AG08395 (cell line): ENCODE data around the gene ATXN7L1.
A peak's percentile ranks its signal among the peaks of the same experiment; 100 is the strongest.

Experiments
- DNase-seq: peaks from one replicate; pipeline ENCODE4 v3.0.0; 2012; ENCODE audit warnings: mixed read lengths, low spot score

Gene ATXN7L1

DNA sequence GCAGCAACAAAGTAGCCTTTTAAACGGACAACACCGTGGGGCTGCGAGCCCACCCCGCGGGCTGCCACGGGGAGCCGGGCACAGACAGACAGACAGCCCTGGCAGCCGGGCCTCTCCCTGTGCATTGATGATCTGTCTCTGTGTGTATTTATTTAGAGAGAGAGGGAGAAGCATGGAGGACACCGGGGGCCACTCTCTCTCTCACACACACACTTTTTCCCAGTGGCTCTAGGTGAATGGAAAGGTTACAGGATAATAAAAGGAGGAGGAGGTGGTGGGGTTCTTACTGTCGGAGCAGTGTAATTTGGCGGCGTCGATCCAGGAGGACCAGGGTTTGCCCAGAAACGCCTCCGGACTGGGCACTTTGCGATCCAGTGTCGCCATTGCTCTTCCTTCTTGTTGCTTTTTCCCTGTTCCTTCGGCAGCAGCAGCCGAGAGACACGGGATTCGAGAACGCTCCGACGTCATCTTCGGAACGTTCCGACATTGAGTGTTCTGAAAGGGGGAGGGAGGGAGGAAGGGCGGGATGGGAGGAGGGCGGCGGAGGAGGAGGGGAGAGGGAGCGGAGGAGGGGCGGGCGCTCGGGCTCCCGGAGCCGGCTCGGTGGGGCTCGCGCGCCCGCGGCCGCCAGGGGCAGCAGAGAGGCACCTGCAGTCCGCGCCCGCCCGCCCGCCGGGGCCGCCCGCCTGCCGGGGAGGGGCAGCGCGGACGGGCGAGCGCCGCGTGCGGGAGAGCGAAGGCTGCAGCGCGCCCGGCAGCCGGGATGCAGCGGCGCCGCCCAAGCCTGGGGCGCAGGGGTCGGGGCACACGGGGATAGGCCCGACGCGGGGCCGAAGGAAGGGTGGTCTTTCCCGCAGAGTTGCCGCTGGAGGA is at the start of gene ATXN7L1:
ATXN7L1 (minus strand) TSS at position 509 of the 873 bp plus-strand sequence; CDS start at position 468, 41 bp downstream.
- peak; percentile 92 for DNase-seq

GRCh38 chr7:105926131-105926530 is 49.7 kb upstream of the ATXN7L1 start:
- no peak for DNase-seq

- no peak for DNase-seq
These were observed 48.5 kb upstream of the ATXN7L1 start for GRCh38 chr7:105924945-105925344.

DNA sequence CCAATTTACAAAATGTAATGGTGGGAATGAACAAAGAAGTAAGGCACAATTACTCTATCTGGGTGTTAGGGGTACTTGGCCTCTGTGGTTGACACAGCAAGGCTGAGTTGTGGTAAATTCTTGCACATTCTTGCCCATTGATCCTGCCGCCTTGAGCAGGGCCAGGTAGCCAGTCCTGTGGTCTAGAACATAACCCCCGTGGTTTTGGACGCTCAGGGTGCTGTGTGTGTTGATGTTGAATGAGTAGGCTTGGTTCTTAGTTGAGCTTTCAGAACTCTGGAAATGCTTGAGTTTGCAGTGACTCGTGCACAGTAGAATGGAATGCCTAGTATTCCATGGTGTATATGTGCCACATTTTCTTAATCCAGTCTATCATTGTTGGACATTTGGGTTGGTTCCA is 44.4 kb upstream of the ATXN7L1 start:
- no peak for DNase-seq

- no peak for DNase-seq
These were observed 41.3 kb upstream of the ATXN7L1 start for GRCh38 chr7:105917659-105918058.

GRCh38 chr7:105916603-105917002 is 40.2 kb upstream of the ATXN7L1 start:
- peak; percentile 84 for DNase-seq

DNA sequence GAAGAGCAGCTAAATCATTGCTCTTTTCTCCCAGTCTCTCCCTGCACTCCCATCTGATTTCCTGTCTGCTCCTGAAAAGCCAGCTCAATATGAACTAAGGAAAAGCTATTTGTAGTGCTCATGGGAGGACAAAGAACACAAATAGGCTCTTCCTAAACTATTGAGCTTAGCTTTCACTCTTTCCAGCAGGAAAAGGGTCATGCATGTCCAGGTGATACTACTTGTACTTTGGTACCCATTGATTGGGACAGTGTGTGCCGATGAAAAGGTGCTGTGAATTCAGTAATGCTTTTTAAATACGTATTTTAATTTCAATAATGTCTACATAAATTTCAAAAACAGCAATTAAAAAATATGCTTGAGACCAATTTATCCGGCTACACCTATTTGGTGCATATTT is 37.5 kb upstream of the ATXN7L1 start:
- no peak for DNase-seq

- DNase-seq = no peak
These were observed 35.7 kb upstream of the ATXN7L1 start for GRCh38 chr7:105911961-105912575.

DNA sequence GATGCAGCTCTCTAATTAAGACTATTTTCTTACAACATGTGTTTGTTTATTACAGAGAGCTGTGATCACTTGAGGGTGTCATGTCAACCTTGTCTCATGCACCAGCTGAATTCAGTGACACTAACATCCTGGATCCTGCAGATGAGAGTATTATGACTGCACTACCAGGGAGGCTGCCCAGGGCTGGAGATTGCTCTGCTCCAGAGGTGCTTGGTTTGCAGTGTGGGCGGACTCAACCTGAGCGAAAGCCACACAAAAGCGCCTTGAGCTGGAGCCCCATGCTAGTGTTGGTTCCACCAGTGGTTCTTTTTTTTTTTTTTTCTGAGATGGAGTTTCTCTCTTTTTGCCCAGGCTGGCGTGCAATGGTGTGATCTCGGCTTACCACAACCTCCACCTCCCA is 33.8 kb upstream of the ATXN7L1 start:
- no peak for DNase-seq

DNA sequence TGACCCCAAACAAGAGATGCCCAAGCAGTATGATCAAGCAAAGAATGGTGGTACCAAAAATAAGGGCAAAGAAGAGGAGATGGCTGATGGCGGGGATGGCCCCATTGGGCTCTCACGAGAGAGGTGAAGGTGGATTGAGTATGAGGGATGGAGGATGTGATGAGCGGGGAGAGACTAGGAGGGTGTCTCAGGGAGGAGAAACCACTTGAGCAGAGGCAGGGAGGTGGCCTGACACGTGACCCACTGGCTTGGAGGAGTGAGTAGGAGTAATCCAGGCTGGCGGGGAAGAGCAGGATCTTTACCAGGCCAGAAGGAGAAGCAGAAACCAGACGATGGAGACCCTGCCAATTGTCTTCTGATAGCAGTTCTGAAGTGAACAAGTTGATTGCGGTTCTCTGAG is 33.3 kb upstream of the ATXN7L1 start:
- no peak for DNase-seq

DNA sequence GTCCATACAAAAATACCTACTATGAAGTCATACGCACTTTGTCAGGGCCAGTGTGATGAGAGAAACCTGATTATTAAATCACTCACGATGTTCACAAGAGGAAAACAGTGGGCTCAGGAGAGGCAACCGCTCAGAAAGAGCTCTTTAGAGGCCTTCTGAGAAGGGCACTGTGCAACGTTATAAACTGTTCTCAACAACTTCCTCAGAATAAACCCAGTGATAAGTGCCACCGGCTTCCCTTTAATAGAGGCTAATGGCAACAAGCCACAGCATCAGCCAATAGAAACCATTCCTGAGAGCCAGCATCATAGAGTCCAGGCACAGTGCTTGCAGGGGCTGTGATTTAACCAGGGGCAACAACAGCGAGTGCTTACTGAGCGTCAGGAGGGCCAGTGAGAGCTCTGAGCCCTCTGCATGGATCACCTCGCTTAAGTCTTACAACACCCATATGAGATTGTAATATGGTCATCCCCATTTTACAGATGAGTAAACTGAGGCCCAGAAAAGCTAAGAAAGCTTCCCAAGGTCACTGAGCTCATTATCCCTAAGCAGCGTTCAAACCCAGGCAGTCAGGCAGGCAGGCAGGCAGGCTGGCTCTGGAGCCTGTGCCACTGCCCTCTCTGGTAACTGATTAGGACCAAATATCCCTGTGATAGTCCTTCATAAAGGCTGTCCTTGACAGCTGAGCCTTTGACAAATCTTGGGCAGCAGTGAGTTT is 30.9 kb upstream of the ATXN7L1 start:
- DNase-seq = no peak

DNA sequence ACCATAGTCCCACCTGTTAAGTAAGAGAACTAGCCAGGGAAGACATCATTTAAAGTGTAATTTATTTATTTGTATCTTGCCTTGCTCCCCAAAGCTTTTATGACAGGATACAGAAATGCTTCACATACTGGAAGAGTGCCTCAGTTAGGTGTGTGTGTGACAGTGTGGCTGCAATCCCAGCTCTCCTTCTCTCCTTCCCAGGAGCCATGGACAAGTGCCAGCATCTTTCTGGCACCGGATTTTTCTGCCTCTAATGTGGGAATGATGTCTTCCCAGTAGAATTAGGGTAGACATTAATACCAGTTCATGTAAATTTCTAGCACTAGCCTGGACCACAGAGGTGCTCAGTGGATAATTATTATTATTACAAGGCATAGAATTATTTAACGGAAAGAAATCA is 30.3 kb upstream of the ATXN7L1 start:
- no peak for DNase-seq

DNA sequence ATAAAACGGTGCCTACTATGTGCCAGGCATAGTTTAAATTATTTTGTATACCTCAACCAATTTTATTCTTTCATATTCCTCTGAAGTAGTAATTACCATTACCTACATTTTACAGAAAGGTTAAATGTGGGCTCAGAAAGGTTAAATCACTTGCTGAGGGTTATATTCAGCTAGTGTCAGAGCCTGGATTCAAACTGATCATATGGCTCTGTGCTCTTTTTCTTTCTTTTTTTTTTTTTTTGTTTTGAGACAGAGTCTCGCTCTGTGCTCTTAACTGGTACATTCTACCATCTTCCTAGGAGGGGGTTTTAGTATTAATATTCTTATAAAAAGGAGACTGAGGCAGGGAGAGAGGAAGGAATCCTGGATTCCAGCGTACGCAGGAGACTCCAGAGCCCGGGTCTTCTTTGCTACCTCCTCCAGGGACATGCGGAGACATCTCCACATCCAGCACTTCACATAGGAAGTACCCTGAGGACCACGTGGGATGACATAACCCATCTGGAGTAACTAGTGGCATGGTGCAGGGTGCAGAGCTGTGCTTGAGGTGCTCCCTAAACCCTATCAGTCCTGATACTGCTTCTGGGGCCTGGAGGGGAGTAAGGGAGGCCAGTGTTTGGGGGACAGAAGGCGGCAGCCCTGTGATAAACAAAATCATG is 29.6 kb upstream of the ATXN7L1 start:
- no peak for DNase-seq

- DNase-seq = no peak
These were observed 29.0 kb upstream of the ATXN7L1 start for GRCh38 chr7:105905209-105905909.

DNA sequence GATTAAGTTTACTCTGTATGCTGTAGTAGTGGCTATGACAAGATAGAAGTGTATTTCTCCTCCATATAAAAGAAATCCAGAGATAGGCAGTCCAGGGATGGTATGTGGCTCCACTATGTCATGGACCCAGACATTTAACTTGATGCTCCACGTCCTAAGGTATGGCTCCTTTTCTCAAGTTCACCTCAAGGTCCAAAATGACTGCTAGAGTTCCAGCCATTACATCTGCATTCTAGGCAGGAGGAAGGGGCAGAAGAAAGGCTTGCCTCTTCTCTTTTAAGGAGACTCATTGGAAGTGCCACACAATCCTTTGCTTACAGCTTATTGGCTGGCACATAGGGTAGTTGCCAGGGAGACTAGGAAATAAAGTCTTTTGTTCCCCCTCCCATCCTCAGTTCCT is 27.7 kb upstream of the ATXN7L1 start:
- DNase-seq = no peak

DNA sequence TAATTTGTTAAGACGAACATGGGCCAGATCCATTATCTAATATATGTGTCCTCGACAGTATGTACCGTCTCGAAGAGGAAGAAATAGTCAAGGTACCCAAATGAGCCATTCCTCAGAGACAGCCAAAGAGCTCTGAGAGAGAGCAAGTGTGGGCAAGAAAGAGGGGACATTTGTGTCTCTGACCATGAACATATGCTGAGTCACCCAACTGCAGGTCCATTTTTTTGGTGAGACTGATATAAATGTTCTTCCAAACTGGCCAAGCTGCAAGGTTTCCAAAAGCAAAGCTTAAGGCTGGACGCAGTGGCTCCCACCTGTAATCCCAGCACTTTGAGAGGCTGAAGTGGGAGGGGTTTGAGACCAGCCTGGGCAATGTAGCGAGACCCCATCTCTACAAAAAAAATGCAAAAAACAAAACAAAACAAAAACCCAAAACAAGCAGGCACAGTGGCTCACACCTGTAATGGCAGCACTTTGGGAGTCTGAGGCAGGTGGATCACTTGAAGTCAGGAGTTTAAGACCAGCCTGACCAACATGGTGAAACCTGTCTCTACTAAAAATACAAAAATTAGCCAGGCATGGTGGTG is 26.0 kb upstream of the ATXN7L1 start:
- no peak for DNase-seq

GRCh38 chr7:105897999-105898398 is 21.6 kb upstream of the ATXN7L1 start:
- no peak for DNase-seq

DNA sequence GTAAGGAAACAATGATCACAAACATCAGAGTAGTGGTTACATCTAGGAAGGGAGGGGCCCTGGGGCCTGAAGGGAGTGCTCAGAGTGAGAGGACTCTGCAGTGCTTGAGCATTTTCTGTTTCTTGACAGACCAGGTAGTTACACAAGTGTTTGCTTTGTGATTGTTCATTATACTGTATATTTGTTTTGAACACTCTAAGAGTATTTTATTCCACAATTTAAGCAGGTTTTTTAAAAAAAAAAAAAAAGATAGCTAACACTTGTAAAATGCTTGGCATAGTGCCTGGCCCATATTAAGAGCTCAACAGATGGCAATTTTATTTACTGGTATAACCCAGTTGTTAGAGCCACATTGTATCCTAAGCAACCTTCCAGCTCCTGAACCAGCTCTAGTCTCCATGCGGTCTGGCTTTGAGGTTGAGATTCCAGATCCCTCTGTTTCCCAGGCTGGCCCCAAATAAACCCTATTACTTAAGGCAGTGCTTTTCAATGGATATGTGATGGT is 20.1 kb upstream of the ATXN7L1 start:
- no peak for DNase-seq

- no peak for DNase-seq
These were observed 17.7 kb upstream of the ATXN7L1 start for GRCh38 chr7:105894131-105894530.

DNA sequence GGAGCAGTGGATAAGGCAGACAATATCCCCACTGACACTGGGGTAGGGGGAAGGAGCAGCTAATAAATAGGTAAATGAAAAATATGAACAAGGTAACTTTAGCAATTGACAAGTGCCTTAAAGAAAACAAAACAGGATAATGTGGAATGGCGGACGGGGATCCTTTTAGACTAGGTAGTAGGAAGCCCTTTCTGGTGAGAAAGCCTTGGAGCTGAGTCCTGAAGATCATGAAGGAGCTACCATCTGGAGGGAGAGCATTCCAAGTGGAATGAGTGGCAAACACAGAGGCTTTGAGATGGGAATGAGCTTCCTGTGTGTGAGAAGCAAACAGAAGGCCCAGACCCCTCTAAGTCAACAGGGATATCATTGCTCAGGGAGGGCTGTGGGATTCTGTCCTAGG is 16.0 kb upstream of the ATXN7L1 start:
- DNase-seq = no peak
